Measurements from ENCODE around the gene B3GAT1. TPM values are rescaled to one million over a fixed set of nuclear protein-coding genes. Genes with fewer than 3 reads are reported as not detected.

Gene B3GAT1
- total RNA-seq, 3 donors from 2014 or later = 0.16 to 2.9 (median 2.8) TPM

- DNase-seq (ENCODE audit: low spot score in 2 of 2) = no peak
- peaks cover 0 to 5% of the 10 kb centered on the region in 2 donors for H3K27me3 ChIP-seq
- TF ChIP-seq POLR2A (IDR thresholded peaks at IDR 0.05) = no peak
- TF ChIP-seq, protein P1, sequence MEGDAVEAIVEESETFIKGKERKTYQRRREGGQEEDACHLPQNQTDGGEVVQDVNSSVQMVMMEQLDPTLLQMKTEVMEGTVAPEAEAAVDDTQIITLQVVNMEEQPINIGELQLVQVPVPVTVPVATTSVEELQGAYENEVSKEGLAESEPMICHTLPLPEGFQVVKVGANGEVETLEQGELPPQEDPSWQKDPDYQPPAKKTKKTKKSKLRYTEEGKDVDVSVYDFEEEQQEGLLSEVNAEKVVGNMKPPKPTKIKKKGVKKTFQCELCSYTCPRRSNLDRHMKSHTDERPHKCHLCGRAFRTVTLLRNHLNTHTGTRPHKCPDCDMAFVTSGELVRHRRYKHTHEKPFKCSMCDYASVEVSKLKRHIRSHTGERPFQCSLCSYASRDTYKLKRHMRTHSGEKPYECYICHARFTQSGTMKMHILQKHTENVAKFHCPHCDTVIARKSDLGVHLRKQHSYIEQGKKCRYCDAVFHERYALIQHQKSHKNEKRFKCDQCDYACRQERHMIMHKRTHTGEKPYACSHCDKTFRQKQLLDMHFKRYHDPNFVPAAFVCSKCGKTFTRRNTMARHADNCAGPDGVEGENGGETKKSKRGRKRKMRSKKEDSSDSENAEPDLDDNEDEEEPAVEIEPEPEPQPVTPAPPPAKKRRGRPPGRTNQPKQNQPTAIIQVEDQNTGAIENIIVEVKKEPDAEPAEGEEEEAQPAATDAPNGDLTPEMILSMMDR (IDR thresholded peaks at IDR 0.05) = no peak
- TF ChIP-seq POLR2AphosphoS5 (IDR thresholded peaks at IDR 0.05) = no peak
- intact Hi-C loops (cut with DNase I; ENCODE audit: low total_unique reads) = no loop called here
- no peak overlapping the region for H3K4me3 ChIP-seq
- H3K36me3 ChIP-seq = no peaks in the 10 kb centered on the region
- no peaks in the 10 kb centered on the region for H3K9me3 ChIP-seq
- no peaks in the 10 kb centered on the region for H3K4me1 ChIP-seq
- no peak overlapping the region for H3K27ac ChIP-seq
Observed at GRCh38 chr11:134404575-134405341, 7.3 kb downstream of the B3GAT1 start.

DNA sequence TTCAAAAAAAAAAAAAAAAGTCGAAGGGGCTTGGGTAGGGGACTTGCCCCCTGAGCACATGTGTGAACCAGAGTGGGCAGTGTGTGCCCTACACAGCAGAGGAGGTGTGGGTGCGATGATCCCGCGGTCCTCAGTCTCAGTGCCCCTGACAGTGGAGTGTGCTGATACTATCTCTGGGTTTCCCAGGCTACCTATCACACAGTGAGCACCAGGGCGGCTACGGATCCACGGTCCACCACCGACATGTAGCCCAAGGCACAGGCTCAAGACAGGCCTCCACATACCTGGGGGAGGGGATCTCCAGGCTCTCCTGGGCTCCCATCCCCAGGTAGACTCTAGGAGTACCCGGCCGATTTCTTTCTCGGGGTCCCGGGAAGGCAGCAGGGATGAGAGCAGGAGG, 9.1 kb downstream of the B3GAT1 start:
- no peaks in the 10 kb centered on the region for H3K9me3 ChIP-seq
- peaks cover 0 to 11% of the 10 kb centered on the region in 2 donors for H3K27me3 ChIP-seq
- no peak for DNase-seq (ENCODE audit: low spot score in 2 of 2)
- no peak overlapping the region for H3K27ac ChIP-seq
- H3K4me1 ChIP-seq = no peaks in the 10 kb centered on the region
- no peaks in the 10 kb centered on the region for H3K36me3 ChIP-seq
- no peak overlapping the region for H3K4me3 ChIP-seq
- TF ChIP-seq, protein P1 (IDR thresholded peaks at IDR 0.05) = no peak
- no peak for TF ChIP-seq POLR2A (IDR thresholded peaks at IDR 0.05)
- no peak for TF ChIP-seq POLR2AphosphoS5 (IDR thresholded peaks at IDR 0.05)
- intact Hi-C loops (cut with DNase I; ENCODE audit: low total_unique reads) = no loop called here

DNA sequence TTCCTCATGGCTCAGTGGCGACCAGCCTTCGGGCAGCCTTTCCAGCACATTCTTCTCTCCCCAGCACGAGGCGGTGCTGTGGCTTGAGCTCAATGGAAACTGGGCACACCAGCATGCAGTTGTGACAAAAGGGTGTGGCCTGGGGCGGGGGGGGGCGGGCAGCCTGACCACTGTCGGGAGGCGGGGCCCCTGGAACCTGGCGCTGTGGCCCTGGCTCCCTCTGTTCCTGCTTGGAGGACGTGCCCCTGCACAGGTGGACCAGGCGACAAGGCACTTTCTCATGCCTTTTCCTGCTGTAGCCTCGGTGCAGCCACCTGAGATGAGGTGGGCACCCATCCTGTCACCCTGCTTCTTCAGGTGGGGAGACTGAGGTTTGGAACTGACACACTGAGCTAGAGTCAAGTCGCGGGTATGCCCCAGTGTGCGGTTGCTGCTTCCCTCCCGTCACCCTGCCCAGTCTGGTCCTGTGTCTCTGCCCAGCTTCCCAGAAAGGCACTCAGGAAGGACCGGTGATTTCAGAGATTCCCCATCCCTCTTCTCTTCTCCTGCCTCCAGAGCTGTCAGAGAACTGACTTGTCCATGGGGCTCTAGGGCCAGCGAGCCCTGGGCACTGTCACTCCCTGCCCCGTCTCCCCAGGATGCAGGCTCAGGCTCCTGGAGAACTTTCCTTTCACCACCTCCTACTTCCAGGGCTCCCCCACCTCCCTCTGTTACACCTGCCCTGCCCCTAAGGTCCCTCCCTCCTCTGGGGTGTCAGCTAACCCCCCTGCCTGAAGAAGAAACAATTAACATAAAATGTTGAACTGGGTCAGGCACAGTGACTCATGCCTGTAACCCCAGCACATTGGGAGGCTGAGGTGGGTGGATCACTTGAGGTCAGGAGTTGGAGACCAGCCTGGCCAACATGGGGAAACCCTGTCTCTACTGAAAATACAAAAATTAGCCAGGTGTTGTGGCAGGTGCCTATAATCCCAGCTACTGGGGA, 9.9 kb downstream of the B3GAT1 start:
- Histone ChIP-seq H3K9me3 (no peaks in the 10 kb centered on the region), H3K4me3 (no peak overlapping the region), H3K4me1 (no peaks in the 10 kb centered on the region), H3K36me3 (no peaks in the 10 kb centered on the region), H3K27me3 (peaks cover 0 to 13% of the 10 kb centered on the region in 2 donors), H3K27ac (no peak overlapping the region)
- intact Hi-C loops (cut with DNase I; ENCODE audit: low total_unique reads) = no loop called here
- TF ChIP-seq, protein P1 (IDR thresholded peaks at IDR 0.05) = no peak
- TF ChIP-seq POLR2AphosphoS5 (IDR thresholded peaks at IDR 0.05) (no peak), POLR2A (IDR thresholded peaks at IDR 0.05) (no peak)
- no peak for DNase-seq (ENCODE audit: low spot score in 2 of 2)

DNA sequence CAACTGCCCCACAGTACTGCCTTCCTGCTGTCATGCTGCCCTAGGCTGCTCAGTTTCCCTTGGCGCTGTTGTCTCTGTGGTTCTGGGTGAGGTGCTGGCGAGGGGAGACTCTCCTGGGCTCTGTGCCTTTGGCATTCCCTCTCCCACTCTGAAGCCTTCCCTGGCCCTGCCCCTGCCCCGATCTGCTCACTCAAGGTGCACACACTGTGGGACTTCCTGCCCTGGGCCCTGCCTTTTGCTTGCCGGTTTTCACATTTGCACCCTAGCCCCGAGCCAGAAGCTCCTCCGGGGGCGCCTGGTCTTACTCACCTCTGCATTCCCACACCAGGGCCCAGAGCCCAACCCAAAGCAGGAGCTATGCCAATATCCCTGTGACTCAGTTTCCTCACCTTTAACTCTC, 12.0 kb downstream of the B3GAT1 start:
- Histone ChIP-seq H3K4me3 (no peak overlapping the region), H3K27ac (no peak overlapping the region), H3K9me3 (no peaks in the 10 kb centered on the region), H3K4me1 (no peaks in the 10 kb centered on the region), H3K27me3 (peaks cover 0 to 13% of the 10 kb centered on the region in 2 donors), H3K36me3 (no peaks in the 10 kb centered on the region)
- DNase-seq (ENCODE audit: low spot score in 2 of 2) = no peak
- intact Hi-C loops (cut with DNase I; ENCODE audit: low total_unique reads) = no loop called here
- TF ChIP-seq POLR2AphosphoS5 (IDR thresholded peaks at IDR 0.05) (no peak), POLR2A (IDR thresholded peaks at IDR 0.05) (no peak)
- TF ChIP-seq, protein P1 (IDR thresholded peaks at IDR 0.05) = no peak

DNA sequence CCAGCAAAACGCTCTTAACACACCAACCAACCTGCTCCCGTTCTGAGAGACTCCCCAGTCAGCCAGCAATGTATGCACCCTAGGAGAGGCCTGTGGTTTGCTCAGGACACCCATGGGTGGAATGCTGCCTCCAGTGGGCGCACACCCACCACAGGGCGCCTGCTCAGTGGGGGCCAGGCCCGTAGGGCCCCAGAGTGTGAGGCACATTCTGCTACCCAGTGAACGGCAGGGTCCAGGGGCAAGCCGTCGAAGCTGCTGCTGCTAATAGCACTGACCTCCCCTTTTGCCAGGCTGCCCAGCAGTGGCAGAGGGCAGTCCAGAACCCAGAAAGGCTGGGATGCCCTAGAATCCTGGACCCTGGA, 12.8 kb downstream of the B3GAT1 start:
- no peak for DNase-seq (ENCODE audit: low spot score in 2 of 2)
- Histone ChIP-seq H3K36me3 (no peaks in the 10 kb centered on the region), H3K4me1 (no peaks in the 10 kb centered on the region), H3K27ac (no peak overlapping the region), H3K9me3 (no peaks in the 10 kb centered on the region), H3K4me3 (no peak overlapping the region), H3K27me3 (peaks cover 0 to 13% of the 10 kb centered on the region in 2 donors)
- intact Hi-C loops (cut with DNase I; ENCODE audit: low total_unique reads) = no loop called here
- TF ChIP-seq POLR2A (IDR thresholded peaks at IDR 0.05) (no peak), POLR2AphosphoS5 (IDR thresholded peaks at IDR 0.05) (no peak)
- TF ChIP-seq, protein P1 (IDR thresholded peaks at IDR 0.05) = no peak

Data from breast epithelium (tissue), 4 donors.